ENCODE measurements around the gene ZNF768. TPM values are rescaled to one million over a fixed set of nuclear protein-coding genes. Genes with fewer than 3 reads are reported as not detected.

The ZNF768 gene
- total RNA-seq, 4 donors from 2014 or later: 19.8 to 64.8 (median 54.1) TPM

- Histone ChIP-seq H3K27me3 (no peaks in the 10 kb centered on the region), H3K36me3 (peaks cover 0 to 3% (median 0%) of the 10 kb centered on the region in 3 donors), H3K27ac (no peak overlapping the region), H3K9me3 (no peaks in the 10 kb centered on the region), H3K4me1 (peaks cover 0 to 18% (median 8%) of the 10 kb centered on the region in 4 donors), H3K4me3 (no peak overlapping the region)
- TF ChIP-seq CTCF (IDR thresholded peaks at IDR 0.05) (no peak), POLR2A (IDR thresholded peaks at IDR 0.05) (no peak)
- no peak for DNase-seq
Observed at GRCh38 chr16:30565984-30566383, 39.6 kb upstream of the ZNF768 start.

GRCh38 chr16:30565526-30565925, 39.2 kb upstream of the ZNF768 start:
- no peaks in the 10 kb centered on the region for H3K27me3 ChIP-seq
- no peaks in the 10 kb centered on the region for H3K9me3 ChIP-seq
- no peak overlapping the region for H3K4me3 ChIP-seq
- peaks cover 0 to 3% (median 0%) of the 10 kb centered on the region in 3 donors for H3K36me3 ChIP-seq
- TF ChIP-seq CTCF (IDR thresholded peaks at IDR 0.05) (no peak), POLR2A (IDR thresholded peaks at IDR 0.05) (no peak)
- H3K27ac ChIP-seq: no peak overlapping the region
- no peak for DNase-seq
- H3K4me1 ChIP-seq: peaks cover 0 to 18% (median 8%) of the 10 kb centered on the region in 4 donors

- peaks cover 0 to 29% (median 1%) of the 10 kb centered on the region in 4 donors for H3K4me1 ChIP-seq
- TF ChIP-seq CTCF (IDR thresholded peaks at IDR 0.05): peak in 2 of 6 experiments; percentile 5 to 28
- TF ChIP-seq POLR2A (IDR thresholded peaks at IDR 0.05): no peak
- no peaks in the 10 kb centered on the region for H3K27me3 ChIP-seq
- peak overlapping the region; percentile 68 to 86 (median 76) for H3K27ac ChIP-seq
- peak in 2 of 3 donors; percentile 70 to 73 for DNase-seq
- peak overlapping the region in 3 of 4 donors; percentile 48 to 60 (median 48) for H3K4me3 ChIP-seq
- no peaks in the 10 kb centered on the region for H3K9me3 ChIP-seq
- H3K36me3 ChIP-seq: no peaks in the 10 kb centered on the region
Observed at GRCh38 chr16:30562021-30562420, 35.7 kb upstream of the ZNF768 start.

GRCh38 chr16:30561089-30561816, 34.9 kb upstream of the ZNF768 start:
- peaks cover 0 to 1% (median 0%) of the 10 kb centered on the region in 3 donors for H3K36me3 ChIP-seq
- TF ChIP-seq POLR2A (IDR thresholded peaks at IDR 0.05) (no peak), CTCF (IDR thresholded peaks at IDR 0.05) (no peak)
- H3K9me3 ChIP-seq: no peaks in the 10 kb centered on the region
- H3K4me3 ChIP-seq: peak overlapping the region; percentile 37 to 60 (median 48)
- no peaks in the 10 kb centered on the region for H3K27me3 ChIP-seq
- peaks cover 0 to 37% (median 4%) of the 10 kb centered on the region in 4 donors for H3K4me1 ChIP-seq
- DNase-seq: peak; percentile 30 to 74 (median 68)
- peak overlapping the region; percentile 68 to 86 (median 76) for H3K27ac ChIP-seq

GRCh38 chr16:30559690-30560089, 33.3 kb upstream of the ZNF768 start:
- peaks cover 0 to 17% (median 0%) of the 10 kb centered on the region in 3 donors for H3K36me3 ChIP-seq
- H3K27me3 ChIP-seq: no peaks in the 10 kb centered on the region
- peaks cover 0 to 41% (median 4%) of the 10 kb centered on the region in 4 donors for H3K4me1 ChIP-seq
- H3K9me3 ChIP-seq: no peaks in the 10 kb centered on the region
- TF ChIP-seq CTCF (IDR thresholded peaks at IDR 0.05) (no peak), POLR2A (IDR thresholded peaks at IDR 0.05) (no peak)
- H3K4me3 ChIP-seq: no peak overlapping the region
- H3K27ac ChIP-seq: peak overlapping the region in 3 of 4 donors; percentile 47 to 99 (median 52)
- peak in 1 of 3 donors; percentile 57 for DNase-seq
